ENCODE data around the gene DPCD. TPM values are rescaled to one million over a fixed set of nuclear protein-coding genes. Genes with fewer than 3 reads are reported as not detected.

DPCD gene
- total and polyA plus RNA-seq, 11 donors: 16.3 to 42.9 (median 23.8) TPM

DNA sequence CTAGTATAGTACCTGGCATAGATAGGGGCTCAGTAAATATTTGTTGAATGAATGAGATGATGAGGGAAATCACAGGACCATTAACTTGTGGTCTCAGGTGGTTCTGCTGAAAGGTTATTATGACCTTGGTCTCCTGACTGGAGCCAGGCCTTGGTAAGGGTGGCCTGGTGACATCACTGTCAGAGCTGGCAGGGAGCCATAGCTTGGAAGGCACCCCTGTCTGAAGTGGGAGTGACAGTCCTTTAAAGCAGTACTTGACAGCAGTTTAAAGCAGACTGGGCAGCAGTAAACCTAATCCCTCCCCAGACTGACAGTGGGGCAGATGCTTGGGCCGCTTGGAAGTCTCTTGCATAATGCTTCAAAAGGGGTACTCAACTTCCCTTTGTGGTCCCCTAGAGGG lies 13.4 kb downstream of the DPCD start:
- no peak overlapping the region for H3K4me3 ChIP-seq
- peaks cover 0 to 42% (median 14%) of the 10 kb centered on the region in 9 donors for H3K36me3 ChIP-seq
- H3K4me1 ChIP-seq: peaks cover 0 to 16% (median 4%) of the 10 kb centered on the region in 12 donors
- H3K27ac ChIP-seq: no peak overlapping the region
- H3K9me3 ChIP-seq: no peaks in the 10 kb centered on the region
- WGBS, 4 donors: 31 to 60% (median 47%) methylated on average over 1 of the region's 1 CpG
- no peaks in the 10 kb centered on the region for H3K27me3 ChIP-seq
- no peak for TF ChIP-seq POLR2A (IDR thresholded peaks at IDR 0.05)
- TF ChIP-seq, protein P1, sequence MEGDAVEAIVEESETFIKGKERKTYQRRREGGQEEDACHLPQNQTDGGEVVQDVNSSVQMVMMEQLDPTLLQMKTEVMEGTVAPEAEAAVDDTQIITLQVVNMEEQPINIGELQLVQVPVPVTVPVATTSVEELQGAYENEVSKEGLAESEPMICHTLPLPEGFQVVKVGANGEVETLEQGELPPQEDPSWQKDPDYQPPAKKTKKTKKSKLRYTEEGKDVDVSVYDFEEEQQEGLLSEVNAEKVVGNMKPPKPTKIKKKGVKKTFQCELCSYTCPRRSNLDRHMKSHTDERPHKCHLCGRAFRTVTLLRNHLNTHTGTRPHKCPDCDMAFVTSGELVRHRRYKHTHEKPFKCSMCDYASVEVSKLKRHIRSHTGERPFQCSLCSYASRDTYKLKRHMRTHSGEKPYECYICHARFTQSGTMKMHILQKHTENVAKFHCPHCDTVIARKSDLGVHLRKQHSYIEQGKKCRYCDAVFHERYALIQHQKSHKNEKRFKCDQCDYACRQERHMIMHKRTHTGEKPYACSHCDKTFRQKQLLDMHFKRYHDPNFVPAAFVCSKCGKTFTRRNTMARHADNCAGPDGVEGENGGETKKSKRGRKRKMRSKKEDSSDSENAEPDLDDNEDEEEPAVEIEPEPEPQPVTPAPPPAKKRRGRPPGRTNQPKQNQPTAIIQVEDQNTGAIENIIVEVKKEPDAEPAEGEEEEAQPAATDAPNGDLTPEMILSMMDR (IDR thresholded peaks at IDR 0.05): no peak
- DNase-seq (peak in 4 of 5 donors; percentile 43 to 77 (median 58)), ATAC-seq (peak; percentile 59 to 86 (median 75))
- intact Hi-C loops (cut with DNase I): loop anchor here in 3 of 10 donors (5.0 to 10.0 kb wide), 3 partner anchors 93 to 473 kb away; partner anchors contain the start of genes FBXW4 (in 1 of the 3) and NPM3 (in 1 of the 3)

DNA sequence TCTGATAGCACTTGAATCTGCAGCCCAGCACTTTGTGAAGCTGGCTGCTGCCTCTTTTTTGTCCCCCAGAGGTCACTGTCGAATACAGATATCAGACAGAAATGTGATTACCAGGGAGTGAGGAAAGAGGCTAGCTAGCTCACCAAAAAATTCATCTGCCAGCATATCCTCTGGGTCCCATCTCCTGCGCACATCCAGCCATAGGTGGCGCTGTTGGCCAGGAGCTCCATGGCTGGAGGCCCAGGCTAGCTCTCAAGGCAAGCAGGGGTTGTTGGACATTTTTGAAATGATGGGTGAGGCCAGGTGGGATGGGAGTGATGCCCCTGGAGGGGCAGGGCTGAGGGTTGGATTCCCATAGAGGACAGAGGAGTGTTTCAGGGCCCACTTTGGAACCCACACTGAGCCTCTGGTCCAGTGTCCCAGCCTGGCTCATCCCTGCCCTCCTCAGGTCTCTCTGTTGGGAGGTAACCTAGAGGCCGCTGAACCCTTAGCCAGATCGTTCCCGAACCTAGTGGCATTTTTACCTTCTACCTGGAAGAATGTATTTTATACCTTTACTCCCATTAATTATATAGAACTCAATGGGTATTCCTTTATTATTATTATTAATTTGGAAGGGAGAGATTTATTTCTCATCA lies 14.8 kb downstream of the DPCD start:
- DNase-seq: peak; percentile 37 to 78 (median 63)
- H3K9me3 ChIP-seq: no peaks in the 10 kb centered on the region
- peak; percentile 69 to 89 (median 82) for ATAC-seq
- intact Hi-C loops (cut with DNase I): loop anchor here (1.0 to 10.0 kb wide), 7 partner anchors 92 to 472 kb away; partner anchors contain the start of genes FBXW4 (in 1 of the 10) and NPM3 (in 1 of the 10)
- H3K27me3 ChIP-seq: no peaks in the 10 kb centered on the region
- peaks cover 0 to 45% (median 21%) of the 10 kb centered on the region in 9 donors for H3K36me3 ChIP-seq
- H3K4me1 ChIP-seq: peaks cover 0 to 16% (median 4%) of the 10 kb centered on the region in 12 donors
- H3K4me3 ChIP-seq: no peak overlapping the region
- 45 to 61% (median 53%) methylated on average over 4 to 6 of the region's 6 CpGs for WGBS, 4 donors
- TF ChIP-seq, protein P1 (IDR thresholded peaks at IDR 0.05): peak; percentile 69 to 94 (median 83)
- no peak for TF ChIP-seq POLR2A (IDR thresholded peaks at IDR 0.05)
- H3K27ac ChIP-seq: no peak overlapping the region

DNA sequence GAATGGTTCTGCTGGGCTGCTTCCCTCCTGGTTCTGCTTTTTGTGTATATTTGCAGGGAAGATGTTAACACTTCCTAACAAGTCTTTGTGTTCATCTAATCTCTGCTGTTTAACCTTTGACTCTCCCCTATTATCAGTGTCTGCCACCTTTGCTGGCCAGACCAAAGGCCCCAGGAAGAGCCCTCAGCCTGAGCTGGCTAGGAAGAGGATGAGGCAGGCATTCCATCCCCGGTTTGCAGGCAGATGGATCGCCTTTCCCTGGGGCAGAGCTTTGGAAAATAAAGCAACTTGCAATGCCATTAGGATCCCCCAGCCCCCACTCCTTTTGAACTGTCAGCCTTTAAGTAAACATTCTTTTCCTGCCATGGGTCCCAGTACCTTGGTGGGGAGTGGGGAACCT lies 19.0 kb downstream of the DPCD start:
- intact Hi-C loops (cut with DNase I): loop anchor here in 2 of 10 donors (10.0 kb wide), 2 partner anchors 88 to 468 kb away; partner anchors contain the start of gene FBXW4 (in 1 of the 2)
- no peaks in the 10 kb centered on the region for H3K9me3 ChIP-seq
- no peaks in the 10 kb centered on the region for H3K27me3 ChIP-seq

DNA sequence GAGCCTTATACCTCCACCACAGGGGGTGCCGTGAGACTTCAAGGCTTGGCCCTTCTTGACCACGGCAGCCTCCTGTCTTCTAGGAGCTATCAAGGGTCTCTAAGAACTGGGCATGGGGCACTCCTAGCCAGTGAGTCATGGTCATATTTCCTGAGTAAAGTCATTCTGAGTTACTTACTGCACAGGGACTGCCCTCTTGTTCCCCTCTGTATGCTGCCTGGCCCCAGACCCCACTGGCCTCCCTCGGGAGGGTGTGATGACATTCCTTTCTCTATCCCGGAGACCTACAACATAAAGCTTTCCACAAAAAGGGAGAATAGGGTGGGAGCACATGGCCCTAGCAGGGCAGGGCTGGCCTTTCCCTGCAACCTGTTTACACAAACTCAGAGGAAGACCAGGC lies 21.4 kb downstream of the DPCD start:
- 77 to 81% (median 81%) methylated on average over 3 to 4 of the region's 4 CpGs for WGBS, 4 donors
- intact Hi-C loops (cut with DNase I): loop anchor here in 2 of 10 donors (10.0 kb wide), 2 partner anchors 85 to 465 kb away; partner anchors contain the start of gene FBXW4 (in 1 of the 2)
- H3K9me3 ChIP-seq: no peaks in the 10 kb centered on the region
- no peak overlapping the region for H3K27ac ChIP-seq
- DNase-seq (no peak), ATAC-seq (no peak)
- H3K36me3 ChIP-seq: peaks cover 0 to 81% (median 61%) of the 10 kb centered on the region in 9 donors
- H3K27me3 ChIP-seq: no peaks in the 10 kb centered on the region
- TF ChIP-seq, protein P1 (IDR thresholded peaks at IDR 0.05): no peak
- no peak for TF ChIP-seq POLR2A (IDR thresholded peaks at IDR 0.05)
- H3K4me3 ChIP-seq: no peak overlapping the region
- no peaks in the 10 kb centered on the region for H3K4me1 ChIP-seq

More for the DNA sequence above, 19.0 kb downstream of the DPCD start:
- Histone ChIP-seq H3K4me3 (no peak overlapping the region), H3K36me3 (peaks cover 0 to 84% (median 59%) of the 10 kb centered on the region in 9 donors), H3K4me1 (peaks cover 0 to 9% (median 0%) of the 10 kb centered on the region in 12 donors), H3K27ac (no peak overlapping the region)
- ATAC-seq (no peak), DNase-seq (no peak)
- WGBS, 4 donors: 35 to 51% (median 50%) methylated on average over 2 of the region's 2 CpGs
- TF ChIP-seq, protein P1 (IDR thresholded peaks at IDR 0.05): no peak
- TF ChIP-seq POLR2A (IDR thresholded peaks at IDR 0.05): no peak
